ENCODE measurements around the gene DRAM1. TPM values are rescaled to one million over a fixed set of nuclear protein-coding genes. Genes with fewer than 3 reads are reported as not detected.
"Not testable (repeated sequence)": the region's sequence is repeated elsewhere in the genome, so short reads cannot be mapped to it uniquely, and the experiment has no call there.

The DRAM1 gene
- total RNA-seq, 1 donor from 2014 or later = 20.4 TPM

DNA sequence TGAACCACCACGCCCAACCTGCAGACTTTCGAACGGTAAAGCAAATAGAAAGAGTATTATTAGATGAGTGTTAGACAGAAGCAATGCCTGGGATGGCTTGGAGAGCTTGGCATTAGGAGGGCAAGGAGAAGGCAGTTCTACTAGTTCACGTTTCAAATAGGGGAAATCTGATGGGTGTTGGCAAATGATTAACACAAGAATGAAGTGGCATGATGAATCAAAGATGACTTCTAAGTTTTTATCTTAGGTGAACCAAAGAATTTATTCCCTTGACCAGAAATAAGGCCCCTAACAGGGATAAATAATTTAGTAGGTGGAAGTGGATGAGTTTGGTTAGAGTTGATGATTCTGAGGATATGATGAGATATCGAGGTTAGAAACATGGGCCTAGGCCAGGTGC, 38.5 kb downstream of the DRAM1 start:
- H3K27ac Mint-ChIP-seq (ENCODE audit: unreplicated experiment) = no peak overlapping the region
- Histone ChIP-seq H3K79me2 (ENCODE audit: insufficient read depth, low read length) (no peaks in the 10 kb centered on the region), H2AFZ (ENCODE audit: low read depth, low read length) (no peak overlapping the region), H3K9me3 (ENCODE audit: insufficient read depth, low read depth, low read length) (no peaks in the 10 kb centered on the region), H3K9ac (ENCODE audit: low read length) (no peak overlapping the region), H3K4me1 (ENCODE audit: insufficient read depth, low read length) (no peaks in the 10 kb centered on the region), H3K4me3 (ENCODE audit: insufficient read depth, low read depth, low read length) (no peak overlapping the region), H4K20me1 (ENCODE audit: insufficient read depth, low read length) (no peaks in the 10 kb centered on the region), H3K27me3 (ENCODE audit: insufficient read depth, low read length) (no peaks in the 10 kb centered on the region), H3K27ac (ENCODE audit: low read depth, low read length) (no peak overlapping the region), H3K36me3 (ENCODE audit: insufficient read depth, low read length) (no peaks in the 10 kb centered on the region), H3K4me2 (ENCODE audit: low read length) (no peak overlapping the region)
- peaks cover 6% of the 10 kb centered on the region for H3K36me3 Mint-ChIP-seq (ENCODE audit: low read depth, unreplicated experiment)
- FAIRE-seq = no peak
- H3K4me1 Mint-ChIP-seq (ENCODE audit: low read depth, unreplicated experiment) = peaks cover under 1% of the 10 kb centered on the region
- no peak for DNase-seq (ENCODE audit: low read depth)
- TF ChIP-seq, protein P1, sequence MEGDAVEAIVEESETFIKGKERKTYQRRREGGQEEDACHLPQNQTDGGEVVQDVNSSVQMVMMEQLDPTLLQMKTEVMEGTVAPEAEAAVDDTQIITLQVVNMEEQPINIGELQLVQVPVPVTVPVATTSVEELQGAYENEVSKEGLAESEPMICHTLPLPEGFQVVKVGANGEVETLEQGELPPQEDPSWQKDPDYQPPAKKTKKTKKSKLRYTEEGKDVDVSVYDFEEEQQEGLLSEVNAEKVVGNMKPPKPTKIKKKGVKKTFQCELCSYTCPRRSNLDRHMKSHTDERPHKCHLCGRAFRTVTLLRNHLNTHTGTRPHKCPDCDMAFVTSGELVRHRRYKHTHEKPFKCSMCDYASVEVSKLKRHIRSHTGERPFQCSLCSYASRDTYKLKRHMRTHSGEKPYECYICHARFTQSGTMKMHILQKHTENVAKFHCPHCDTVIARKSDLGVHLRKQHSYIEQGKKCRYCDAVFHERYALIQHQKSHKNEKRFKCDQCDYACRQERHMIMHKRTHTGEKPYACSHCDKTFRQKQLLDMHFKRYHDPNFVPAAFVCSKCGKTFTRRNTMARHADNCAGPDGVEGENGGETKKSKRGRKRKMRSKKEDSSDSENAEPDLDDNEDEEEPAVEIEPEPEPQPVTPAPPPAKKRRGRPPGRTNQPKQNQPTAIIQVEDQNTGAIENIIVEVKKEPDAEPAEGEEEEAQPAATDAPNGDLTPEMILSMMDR (IDR thresholded peaks at IDR 0.05; ENCODE audit: insufficient read depth, low read depth, low read length) = no peak
- no peak for TF ChIP-seq EZH2 (IDR thresholded peaks at IDR 0.05; ENCODE audit: insufficient read depth, low read length)
- no peak overlapping the region for H3K4me3 Mint-ChIP-seq (ENCODE audit: unreplicated experiment)
- H3K9me3 Mint-ChIP-seq (ENCODE audit: unreplicated experiment) = no peaks in the 10 kb centered on the region
- H3K27me3 Mint-ChIP-seq (ENCODE audit: low read depth, unreplicated experiment) = no peaks in the 10 kb centered on the region

DNA sequence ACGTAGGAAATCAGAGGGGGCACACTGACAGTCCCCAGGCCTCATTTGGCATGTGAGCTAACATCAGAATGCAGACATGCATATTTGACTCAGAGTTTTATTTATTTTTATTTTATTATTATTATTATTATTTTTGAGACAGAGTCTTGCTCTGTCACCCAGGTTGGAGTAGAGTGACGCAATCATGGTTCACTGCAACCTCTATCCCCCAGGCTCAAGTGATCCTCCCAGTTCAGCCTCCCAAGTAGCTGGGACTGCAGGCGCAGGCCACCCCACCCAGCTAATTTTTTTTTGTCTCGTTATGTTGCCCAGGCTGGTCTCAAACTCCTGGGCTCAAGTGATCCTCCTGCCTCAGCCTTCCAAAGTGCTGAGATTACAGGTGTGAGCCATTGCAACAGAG, 41.4 kb downstream of the DRAM1 start:
- not testable (repeated sequence) for H3K4me1 Mint-ChIP-seq (ENCODE audit: low read depth, unreplicated experiment); H3K27ac ChIP-seq (ENCODE audit: low read depth, low read length); H3K27me3 ChIP-seq (ENCODE audit: insufficient read depth, low read length); H3K27ac Mint-ChIP-seq (ENCODE audit: unreplicated experiment); FAIRE-seq; DNase-seq (ENCODE audit: low read depth); H3K4me3 Mint-ChIP-seq (ENCODE audit: unreplicated experiment); H3K9me3 Mint-ChIP-seq (ENCODE audit: unreplicated experiment); H3K36me3 Mint-ChIP-seq (ENCODE audit: low read depth, unreplicated experiment); H3K9ac ChIP-seq (ENCODE audit: low read length); H3K36me3 ChIP-seq (ENCODE audit: insufficient read depth, low read length); H3K4me2 ChIP-seq (ENCODE audit: low read length); H3K4me3 ChIP-seq (ENCODE audit: insufficient read depth, low read depth, low read length); H4K20me1 ChIP-seq (ENCODE audit: insufficient read depth, low read length); H3K9me3 ChIP-seq (ENCODE audit: insufficient read depth, low read depth, low read length); H3K4me1 ChIP-seq (ENCODE audit: insufficient read depth, low read length); H3K79me2 ChIP-seq (ENCODE audit: insufficient read depth, low read length); H2AFZ ChIP-seq (ENCODE audit: low read depth, low read length); H3K27me3 Mint-ChIP-seq (ENCODE audit: low read depth, unreplicated experiment)

DNA sequence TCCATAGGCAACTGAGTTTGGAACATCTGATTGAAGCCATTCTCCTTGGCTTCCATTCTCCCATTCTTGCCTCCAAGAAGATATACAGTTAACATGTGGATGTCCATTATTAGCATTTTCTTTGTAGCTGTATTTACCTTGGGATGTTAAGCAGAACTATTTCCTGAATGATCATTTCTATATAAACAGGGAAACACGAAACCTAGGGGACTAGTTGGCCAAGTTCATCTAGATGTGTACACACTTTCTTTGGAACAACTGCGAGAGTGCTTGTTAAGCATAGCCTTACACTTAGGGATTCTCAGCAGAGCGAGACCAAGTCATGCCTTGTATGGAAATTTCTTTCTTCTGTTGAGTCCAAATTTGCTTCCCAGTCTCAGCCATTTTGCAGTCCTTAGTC, 42.1 kb downstream of the DRAM1 start:
- Histone ChIP-seq H2AFZ (ENCODE audit: low read depth, low read length) (no peak overlapping the region), H3K27me3 (ENCODE audit: insufficient read depth, low read length) (no peaks in the 10 kb centered on the region), H3K27ac (ENCODE audit: low read depth, low read length) (no peak overlapping the region), H3K4me1 (ENCODE audit: insufficient read depth, low read length) (no peaks in the 10 kb centered on the region), H3K4me2 (ENCODE audit: low read length) (no peak overlapping the region), H4K20me1 (ENCODE audit: insufficient read depth, low read length) (no peaks in the 10 kb centered on the region), H3K9ac (ENCODE audit: low read length) (no peak overlapping the region), H3K9me3 (ENCODE audit: insufficient read depth, low read depth, low read length) (no peaks in the 10 kb centered on the region), H3K4me3 (ENCODE audit: insufficient read depth, low read depth, low read length) (no peak overlapping the region), H3K79me2 (ENCODE audit: insufficient read depth, low read length) (no peaks in the 10 kb centered on the region), H3K36me3 (ENCODE audit: insufficient read depth, low read length) (no peaks in the 10 kb centered on the region)
- Mint-ChIP-seq H3K27me3 (ENCODE audit: low read depth, unreplicated experiment) (no peaks in the 10 kb centered on the region), H3K4me1 (ENCODE audit: low read depth, unreplicated experiment) (peaks cover 6% of the 10 kb centered on the region), H3K36me3 (ENCODE audit: low read depth, unreplicated experiment) (peaks cover 5% of the 10 kb centered on the region), H3K4me3 (ENCODE audit: unreplicated experiment) (no peak overlapping the region), H3K9me3 (ENCODE audit: unreplicated experiment) (peaks cover 2% of the 10 kb centered on the region), H3K27ac (ENCODE audit: unreplicated experiment) (no peak overlapping the region)
- no peak for DNase-seq (ENCODE audit: low read depth)
- FAIRE-seq = no peak
- TF ChIP-seq, protein P1 (IDR thresholded peaks at IDR 0.05; ENCODE audit: insufficient read depth, low read depth, low read length) = no peak
- no peak for TF ChIP-seq EZH2 (IDR thresholded peaks at IDR 0.05; ENCODE audit: insufficient read depth, low read length)
